Activated naive CD4-positive, alpha-beta T cell treated with anti-CD3 and anti-CD28 coated beads, Interleukin-2, amount 50 U/mL, for 24 hours (primary cell): ENCODE data around the gene TEAD1.

Experiments used
- H3K27ac Mint-ChIP-seq: one replicate; pipeline ENCODE4 v1.8.0; 2021; ENCODE audit warnings: mild to moderate bottlenecking, mixed read lengths
- H3K27me3 Mint-ChIP-seq: one replicate; pipeline ENCODE4 v1.8.0; 2021; ENCODE audit warnings: mixed read lengths
- H3K36me3 Mint-ChIP-seq: one replicate; pipeline ENCODE4 v1.8.0; 2021; ENCODE audit warnings: mixed read lengths
- H3K4me1 Mint-ChIP-seq: one replicate; pipeline ENCODE4 v1.8.0; 2021; ENCODE audit warnings: mixed read lengths
- H3K4me3 Mint-ChIP-seq: one replicate; pipeline ENCODE4 v1.8.0; 2021; ENCODE audit warnings: mild to moderate bottlenecking, mixed read lengths
- H3K9me3 Mint-ChIP-seq: one replicate; pipeline ENCODE4 v1.8.0; 2021; ENCODE audit warnings: mixed read lengths

TEAD1 gene

DNA sequence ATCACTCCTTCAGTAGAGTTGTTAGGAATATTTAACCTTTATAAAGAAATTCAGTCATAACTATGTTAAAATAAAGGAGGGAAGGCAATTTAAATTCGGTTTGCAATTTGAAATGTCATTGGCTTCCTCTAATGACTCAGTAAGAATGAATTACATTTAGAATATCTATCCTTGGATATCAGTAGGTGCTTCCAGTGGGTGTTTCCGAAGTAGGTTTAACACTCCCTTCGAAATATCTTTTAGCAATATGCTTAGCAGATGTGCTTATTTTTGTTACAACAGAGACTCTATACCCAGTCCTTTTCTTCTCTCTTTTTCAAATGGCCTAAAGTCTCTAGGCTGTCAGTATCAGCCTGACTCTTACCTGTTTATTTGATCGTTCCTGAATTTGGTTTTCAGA, 231.2 kb downstream of the TEAD1 start:
- Mint-ChIP-seq H3K4me1 (no peaks in the 10 kb centered on the region), H3K27ac (no peak overlapping the region), H3K4me3 (no peak overlapping the region), H3K36me3 (no peaks in the 10 kb centered on the region), H3K27me3 (peaks cover 2% of the 10 kb centered on the region), H3K9me3 (no peaks in the 10 kb centered on the region)

DNA sequence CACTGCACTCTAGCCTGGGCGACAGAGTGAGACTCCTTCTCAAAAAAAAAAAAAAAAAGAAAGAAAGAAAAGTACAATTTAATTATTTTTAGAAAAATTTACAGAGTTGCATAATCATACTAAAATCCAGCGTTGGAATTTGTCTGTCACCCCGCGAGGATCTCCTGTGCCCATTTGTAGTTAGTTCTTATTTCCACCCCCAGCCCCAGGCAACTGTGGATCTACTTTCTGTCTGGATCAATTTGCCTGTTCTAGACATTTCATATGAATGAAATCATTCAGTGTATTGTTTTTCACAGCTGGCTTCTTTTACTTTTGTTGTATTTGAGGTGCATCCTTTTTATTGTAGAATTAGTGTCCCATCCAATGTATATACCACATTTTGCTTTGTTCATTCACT, 232.3 kb downstream of the TEAD1 start:
- Mint-ChIP-seq H3K4me1 (no peaks in the 10 kb centered on the region), H3K9me3 (no peaks in the 10 kb centered on the region), H3K27ac (no peak overlapping the region), H3K36me3 (no peaks in the 10 kb centered on the region), H3K27me3 (peaks cover 2% of the 10 kb centered on the region), H3K4me3 (no peak overlapping the region)

DNA sequence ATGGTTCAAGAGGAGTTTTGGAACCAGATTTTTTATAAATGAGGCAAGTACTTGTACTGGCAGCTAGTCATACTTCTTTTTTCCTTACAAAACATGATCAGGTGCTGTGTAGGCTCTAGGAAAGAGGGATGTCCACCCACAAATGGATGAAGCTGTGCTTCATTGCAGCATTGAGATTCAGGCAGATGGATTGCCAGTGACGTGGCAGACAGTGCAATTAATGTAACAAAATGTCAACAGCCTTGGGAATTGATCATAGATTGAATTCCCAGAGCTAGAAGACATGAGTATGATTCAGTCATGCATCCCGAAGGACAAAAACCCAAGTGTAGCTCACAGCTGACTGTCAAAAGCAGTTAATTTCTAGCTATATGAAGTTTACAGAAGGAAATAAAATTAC, 235.7 kb downstream of the TEAD1 start:
- H3K4me3 Mint-ChIP-seq = no peak overlapping the region
- no peak overlapping the region for H3K27ac Mint-ChIP-seq
- no peaks in the 10 kb centered on the region for H3K9me3 Mint-ChIP-seq
- H3K27me3 Mint-ChIP-seq = no peaks in the 10 kb centered on the region
- H3K4me1 Mint-ChIP-seq = no peaks in the 10 kb centered on the region
- no peaks in the 10 kb centered on the region for H3K36me3 Mint-ChIP-seq

GRCh38 chr11:12914400-12914912, 240.2 kb downstream of the TEAD1 start:
- H3K4me3 Mint-ChIP-seq = no peak overlapping the region
- no peaks in the 10 kb centered on the region for H3K4me1 Mint-ChIP-seq
- no peaks in the 10 kb centered on the region for H3K9me3 Mint-ChIP-seq

DNA sequence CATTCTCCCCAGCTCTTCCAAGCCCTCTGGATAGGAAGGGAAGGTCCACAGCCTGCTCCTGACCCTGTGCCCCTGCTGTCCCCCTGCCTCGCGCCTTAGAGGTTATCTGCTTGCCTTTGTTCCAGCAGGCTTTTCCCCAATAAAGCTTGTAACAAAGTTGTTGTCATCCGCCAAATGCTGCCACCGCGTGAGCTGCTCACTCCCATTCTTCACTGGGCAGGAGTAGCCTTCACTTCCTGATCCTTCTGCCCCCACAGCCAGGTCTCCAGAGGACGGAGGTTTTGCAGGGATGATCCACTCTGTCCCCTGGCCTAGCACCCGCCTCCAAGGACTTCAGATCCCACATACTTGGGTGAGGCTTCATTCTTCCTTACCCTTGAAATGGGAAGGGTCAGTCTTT, 240.9 kb downstream of the TEAD1 start:
- Mint-ChIP-seq H3K9me3 (no peaks in the 10 kb centered on the region), H3K27me3 (peaks cover 7% of the 10 kb centered on the region), H3K36me3 (no peaks in the 10 kb centered on the region), H3K4me1 (no peaks in the 10 kb centered on the region), H3K27ac (no peak overlapping the region), H3K4me3 (no peak overlapping the region)

More at GRCh38 chr11:12914400-12914912, 240.2 kb downstream of the TEAD1 start:
- H3K27me3 Mint-ChIP-seq = peaks cover 7% of the 10 kb centered on the region
- no peaks in the 10 kb centered on the region for H3K36me3 Mint-ChIP-seq
- H3K27ac Mint-ChIP-seq = no peak overlapping the region

- Mint-ChIP-seq H3K4me1 (no peaks in the 10 kb centered on the region), H3K27me3 (peaks cover 7% of the 10 kb centered on the region), H3K4me3 (no peak overlapping the region), H3K27ac (no peak overlapping the region), H3K36me3 (no peaks in the 10 kb centered on the region), H3K9me3 (no peaks in the 10 kb centered on the region)
Measured at GRCh38 chr11:12917822-12918221, 243.6 kb downstream of the TEAD1 start.

DNA sequence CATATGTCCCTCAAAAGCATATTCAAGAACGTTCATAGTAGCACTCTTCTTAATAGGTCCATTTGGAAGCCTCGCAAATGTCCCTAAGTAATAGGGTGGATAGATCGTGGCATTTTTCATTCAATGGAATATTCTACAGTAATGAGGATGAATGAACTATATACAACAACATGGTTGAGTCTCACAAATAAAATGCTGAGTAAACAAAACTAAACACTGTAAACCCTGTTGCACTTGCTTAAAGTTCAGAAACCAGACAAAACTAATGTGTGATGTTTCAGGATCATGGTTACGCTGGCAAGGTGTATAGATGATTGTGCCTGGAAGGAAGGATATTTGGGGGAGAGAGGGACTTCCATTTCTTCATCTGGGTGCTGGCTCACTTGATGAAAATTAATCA, 244.4 kb downstream of the TEAD1 start:
- Mint-ChIP-seq H3K4me3 (no peak overlapping the region), H3K36me3 (no peaks in the 10 kb centered on the region), H3K27ac (no peak overlapping the region), H3K4me1 (no peaks in the 10 kb centered on the region), H3K27me3 (peaks cover 7% of the 10 kb centered on the region), H3K9me3 (no peaks in the 10 kb centered on the region)

- H3K4me1 Mint-ChIP-seq = no peaks in the 10 kb centered on the region
- H3K36me3 Mint-ChIP-seq = no peaks in the 10 kb centered on the region
- no peak overlapping the region for H3K27ac Mint-ChIP-seq
- no peak overlapping the region for H3K4me3 Mint-ChIP-seq
- H3K9me3 Mint-ChIP-seq = no peaks in the 10 kb centered on the region
- peaks cover 1% of the 10 kb centered on the region for H3K27me3 Mint-ChIP-seq
Measured at GRCh38 chr11:12922418-12922817, 248.2 kb downstream of the TEAD1 start.

DNA sequence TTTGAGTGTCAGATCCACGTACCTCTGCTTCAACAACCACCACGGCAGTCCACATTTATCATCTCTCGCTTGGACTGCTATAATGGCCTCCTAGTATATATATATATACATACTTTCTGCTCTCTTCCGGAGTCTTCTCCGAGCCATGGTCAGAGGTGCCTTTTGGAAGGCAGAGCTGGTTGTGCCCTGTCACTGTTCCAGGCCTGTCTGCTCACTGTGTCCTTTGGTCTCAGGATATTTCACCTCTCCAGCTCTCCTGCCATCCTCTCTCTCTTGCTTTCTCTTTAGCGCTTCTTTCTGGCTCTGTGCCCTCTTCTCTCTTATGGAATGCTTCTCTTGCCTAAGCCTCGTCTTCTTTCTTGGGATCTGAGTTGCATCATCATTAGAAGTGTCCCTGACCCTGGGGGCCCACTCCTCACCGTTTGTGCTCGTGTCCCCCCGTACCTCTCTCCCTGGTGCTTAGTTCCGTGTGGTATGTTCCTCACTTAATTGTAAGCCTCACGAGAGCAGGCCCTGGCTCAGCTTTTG, 248.8 kb downstream of the TEAD1 start:
- Mint-ChIP-seq H3K9me3 (no peaks in the 10 kb centered on the region), H3K27ac (no peak overlapping the region), H3K4me3 (no peak overlapping the region), H3K36me3 (no peaks in the 10 kb centered on the region), H3K27me3 (no peaks in the 10 kb centered on the region), H3K4me1 (no peaks in the 10 kb centered on the region)

- no peaks in the 10 kb centered on the region for H3K9me3 Mint-ChIP-seq
- H3K27ac Mint-ChIP-seq = no peak overlapping the region
- no peaks in the 10 kb centered on the region for H3K27me3 Mint-ChIP-seq
- H3K4me1 Mint-ChIP-seq = no peaks in the 10 kb centered on the region
- no peaks in the 10 kb centered on the region for H3K36me3 Mint-ChIP-seq
- H3K4me3 Mint-ChIP-seq = no peak overlapping the region
Measured at GRCh38 chr11:12924650-12925049, 250.4 kb downstream of the TEAD1 start.

DNA sequence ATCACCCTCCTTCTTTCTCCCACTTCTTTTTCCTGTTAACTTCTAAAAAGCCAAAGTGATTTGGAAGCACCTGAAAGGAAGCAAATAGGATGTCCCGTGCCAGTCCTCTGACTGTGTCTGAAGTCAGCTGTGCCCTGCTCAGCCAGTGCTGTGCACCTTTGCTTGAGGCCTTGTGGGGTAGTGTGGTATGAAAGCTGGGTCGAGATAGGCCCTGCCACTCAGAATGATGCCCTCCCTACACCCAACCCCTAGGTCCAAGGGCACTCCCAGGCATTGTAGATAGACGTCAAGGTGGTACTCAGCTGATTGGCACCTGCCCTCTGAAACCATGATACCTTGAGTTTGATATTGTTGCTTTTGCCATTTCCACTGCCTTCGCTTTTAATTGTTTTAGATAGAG, 251.3 kb downstream of the TEAD1 start:
- no peaks in the 10 kb centered on the region for H3K36me3 Mint-ChIP-seq
- H3K4me1 Mint-ChIP-seq = no peaks in the 10 kb centered on the region
- H3K27ac Mint-ChIP-seq = no peak overlapping the region
- no peaks in the 10 kb centered on the region for H3K9me3 Mint-ChIP-seq
- H3K27me3 Mint-ChIP-seq = peaks cover 2% of the 10 kb centered on the region
- H3K4me3 Mint-ChIP-seq = no peak overlapping the region

DNA sequence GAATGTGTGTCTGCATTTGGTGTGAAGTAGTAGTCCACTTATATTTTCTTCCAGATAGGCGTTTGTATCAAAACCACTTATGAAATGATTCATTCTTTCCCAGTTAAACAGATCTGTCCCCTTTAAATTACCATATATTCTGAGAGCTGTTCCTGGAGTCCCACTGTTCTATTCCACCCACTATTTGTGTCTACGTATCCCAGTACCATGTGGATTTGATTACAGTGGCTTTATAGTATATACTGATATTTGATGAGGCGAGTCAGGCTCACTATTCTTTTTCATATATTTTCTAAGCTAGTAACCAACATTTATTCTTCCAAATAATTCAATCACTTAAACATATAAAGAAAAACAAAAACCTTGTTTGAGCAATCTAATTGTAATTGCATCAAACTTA, 253.0 kb downstream of the TEAD1 start:
- Mint-ChIP-seq H3K27me3 (peaks cover 2% of the 10 kb centered on the region), H3K27ac (no peak overlapping the region), H3K36me3 (no peaks in the 10 kb centered on the region), H3K4me3 (no peak overlapping the region), H3K9me3 (no peaks in the 10 kb centered on the region), H3K4me1 (no peaks in the 10 kb centered on the region)

DNA sequence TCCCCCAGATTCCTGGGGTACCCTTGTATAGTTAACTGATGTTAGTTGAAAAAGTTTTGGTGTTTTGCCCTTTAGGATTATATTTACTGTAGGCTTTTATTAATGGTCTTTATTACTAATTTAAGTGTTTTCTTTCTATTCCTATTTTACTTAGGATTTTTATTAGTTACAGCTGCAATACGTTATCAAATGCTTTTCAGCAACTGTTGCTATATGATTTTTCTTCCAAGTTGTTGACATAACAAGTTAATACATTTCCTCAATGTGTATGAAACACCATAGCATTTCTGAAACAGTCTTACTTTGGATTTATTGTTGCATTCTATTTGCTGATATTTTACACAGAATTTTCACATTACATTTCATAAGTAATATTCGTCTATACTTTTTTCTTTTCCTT, 253.7 kb downstream of the TEAD1 start:
- Mint-ChIP-seq H3K27me3 (peaks cover 2% of the 10 kb centered on the region), H3K4me3 (no peak overlapping the region), H3K27ac (no peak overlapping the region), H3K36me3 (no peaks in the 10 kb centered on the region), H3K4me1 (no peaks in the 10 kb centered on the region), H3K9me3 (no peaks in the 10 kb centered on the region)

GRCh38 chr11:12930850-12931249, 256.6 kb downstream of the TEAD1 start:
- Mint-ChIP-seq H3K9me3 (no peaks in the 10 kb centered on the region), H3K4me1 (no peaks in the 10 kb centered on the region), H3K4me3 (no peak overlapping the region), H3K36me3 (no peaks in the 10 kb centered on the region), H3K27me3 (peaks cover 2% of the 10 kb centered on the region), H3K27ac (no peak overlapping the region)

GRCh38 chr11:12932485-12932884, 258.3 kb downstream of the TEAD1 start:
- no peaks in the 10 kb centered on the region for H3K9me3 Mint-ChIP-seq
- H3K27me3 Mint-ChIP-seq = peaks cover 3% of the 10 kb centered on the region
- no peak overlapping the region for H3K4me3 Mint-ChIP-seq
- no peaks in the 10 kb centered on the region for H3K36me3 Mint-ChIP-seq
- H3K4me1 Mint-ChIP-seq = no peaks in the 10 kb centered on the region
- H3K27ac Mint-ChIP-seq = no peak overlapping the region

DNA sequence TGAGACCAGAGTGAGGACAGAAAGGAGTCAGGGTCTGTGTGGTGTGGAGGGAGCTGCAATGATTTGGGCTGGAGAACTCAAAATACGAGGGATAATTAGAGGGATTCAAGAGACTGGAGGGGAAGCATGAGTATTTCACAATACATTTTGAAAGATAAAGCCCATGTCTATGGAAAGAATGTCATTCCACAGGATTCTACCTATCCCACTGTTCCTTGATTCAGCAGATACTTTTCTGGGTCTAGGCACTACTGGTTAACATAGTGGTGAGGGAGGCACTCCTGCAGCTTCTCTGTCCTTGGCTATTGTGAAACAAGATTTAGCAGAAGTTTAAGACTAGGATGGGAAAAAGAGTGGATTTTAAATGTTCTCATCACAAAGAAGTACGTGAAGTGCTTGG, 262.0 kb downstream of the TEAD1 start:
- no peaks in the 10 kb centered on the region for H3K4me1 Mint-ChIP-seq
- H3K9me3 Mint-ChIP-seq = no peaks in the 10 kb centered on the region
- H3K27me3 Mint-ChIP-seq = peaks cover 7% of the 10 kb centered on the region
- H3K36me3 Mint-ChIP-seq = no peaks in the 10 kb centered on the region
- no peak overlapping the region for H3K4me3 Mint-ChIP-seq
- no peak overlapping the region for H3K27ac Mint-ChIP-seq

DNA sequence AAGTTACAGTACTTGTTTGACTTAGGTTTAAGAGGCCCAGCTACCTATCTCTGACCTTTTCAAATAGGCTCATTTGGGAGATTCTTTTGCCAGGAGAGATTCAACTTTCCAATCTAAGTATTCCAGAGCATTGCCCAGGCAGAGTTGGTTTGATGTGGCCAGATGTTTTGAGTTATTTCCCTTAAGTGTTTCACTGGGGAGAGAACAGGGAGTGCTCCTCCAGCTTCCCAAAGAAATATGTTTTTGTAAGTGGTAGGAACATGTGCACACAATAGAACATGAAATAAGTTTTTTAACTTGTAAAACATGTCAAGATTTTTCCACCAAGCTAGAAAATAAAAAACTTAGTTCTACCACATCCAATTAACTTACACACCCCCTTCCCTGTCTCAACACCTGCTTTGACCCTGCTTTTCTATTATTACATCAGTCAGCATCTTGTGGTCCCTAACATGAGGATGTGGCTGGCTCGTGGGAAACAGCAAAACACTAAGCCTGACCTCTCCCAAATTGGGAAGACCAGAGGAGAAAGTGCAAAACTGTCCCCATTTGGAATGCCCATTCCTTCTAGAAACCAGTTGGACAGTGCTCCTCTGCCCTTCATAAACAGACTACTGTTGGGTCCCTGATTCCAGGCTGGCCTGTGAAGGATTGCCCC, 264.5 kb downstream of the TEAD1 start:
- H3K9me3 Mint-ChIP-seq = no peaks in the 10 kb centered on the region
- no peaks in the 10 kb centered on the region for H3K36me3 Mint-ChIP-seq

More for the DNA sequence above, 264.5 kb downstream of the TEAD1 start:
- Mint-ChIP-seq H3K4me1 (no peaks in the 10 kb centered on the region), H3K4me3 (no peak overlapping the region), H3K27me3 (peaks cover 11% of the 10 kb centered on the region), H3K27ac (no peak overlapping the region)
